ENCODE results near the gene LSM10. TPM values are rescaled to one million over a fixed set of nuclear protein-coding genes. Genes with fewer than 3 reads are reported as not detected.
A peak's percentile ranks its signal among the peaks of the same experiment; 100 is the strongest.

Gene LSM10
- total RNA-seq, 1 donor from 2014 or later: 45.2 TPM

GRCh38 chr1:36350659-36351226, 47.0 kb downstream of the LSM10 start:
- TF ChIP-seq CTCF (IDR thresholded peaks at IDR 0.05) (no peak), POLR2AphosphoS5 (IDR thresholded peaks at IDR 0.05; ENCODE audit: insufficient read depth in 1 of 2, low read depth in 1 of 2) (peak in 1 of 2 donors; percentile 53)
- peaks cover 46% of the 10 kb centered on the region for H3K4me1 ChIP-seq
- H3K4me3 ChIP-seq: peak overlapping the region in 1 of 2 donors; percentile 8
- H3K36me3 ChIP-seq: peaks cover 0 to 47% of the 10 kb centered on the region in 2 donors
- intact Hi-C loops (cut with DNase I): no loop called here
- H3K9me3 ChIP-seq: no peaks in the 10 kb centered on the region
- H3K27me3 ChIP-seq: no peaks in the 10 kb centered on the region
- no peak for DNase-seq (ENCODE audit: extremely low spot score in 2 of 2)
- peak overlapping the region; percentile 80 for H3K27ac ChIP-seq

- intact Hi-C loops (cut with DNase I): no loop called here
Observed at GRCh38 chr1:36349839-36350238, 47.9 kb downstream of the LSM10 start.

GRCh38 chr1:36349241-36349671, 48.5 kb downstream of the LSM10 start:
- no peak for TF ChIP-seq POLR2A (IDR thresholded peaks at IDR 0.05)
- TF ChIP-seq CTCF (IDR thresholded peaks at IDR 0.05): no peak
- no peak for TF ChIP-seq POLR2AphosphoS5 (IDR thresholded peaks at IDR 0.05; ENCODE audit: insufficient read depth in 1 of 2, low read depth in 1 of 2)
- Histone ChIP-seq H3K27ac (peak overlapping the region; percentile 80), H3K4me3 (no peak overlapping the region), H3K4me1 (peaks cover 46% of the 10 kb centered on the region), H3K27me3 (no peaks in the 10 kb centered on the region), H3K36me3 (peaks cover 0 to 42% of the 10 kb centered on the region in 2 donors), H3K9me3 (no peaks in the 10 kb centered on the region)
- no peak for DNase-seq (ENCODE audit: extremely low spot score in 2 of 2)
- intact Hi-C loops (cut with DNase I): no loop called here

More at GRCh38 chr1:36349839-36350238, 47.9 kb downstream of the LSM10 start:
- no peak for DNase-seq (ENCODE audit: extremely low spot score in 2 of 2)
- Histone ChIP-seq H3K4me1 (peaks cover 46% of the 10 kb centered on the region), H3K4me3 (no peak overlapping the region), H3K9me3 (no peaks in the 10 kb centered on the region), H3K27me3 (no peaks in the 10 kb centered on the region), H3K27ac (peak overlapping the region; percentile 80), H3K36me3 (peaks cover 0 to 48% of the 10 kb centered on the region in 2 donors)
- TF ChIP-seq POLR2AphosphoS5 (IDR thresholded peaks at IDR 0.05; ENCODE audit: insufficient read depth in 1 of 2, low read depth in 1 of 2) (no peak), CTCF (IDR thresholded peaks at IDR 0.05) (no peak), POLR2A (IDR thresholded peaks at IDR 0.05) (no peak)

- H3K4me1 ChIP-seq: peaks cover 35% of the 10 kb centered on the region
- no peak overlapping the region for H3K27ac ChIP-seq
- no peaks in the 10 kb centered on the region for H3K9me3 ChIP-seq
- H3K4me3 ChIP-seq: no peak overlapping the region
- H3K36me3 ChIP-seq: peaks cover 0 to 41% of the 10 kb centered on the region in 2 donors
- no peak for DNase-seq (ENCODE audit: extremely low spot score in 2 of 2)
- TF ChIP-seq CTCF (IDR thresholded peaks at IDR 0.05): no peak
- no peak for TF ChIP-seq POLR2AphosphoS5 (IDR thresholded peaks at IDR 0.05; ENCODE audit: insufficient read depth in 1 of 2, low read depth in 1 of 2)
- TF ChIP-seq POLR2A (IDR thresholded peaks at IDR 0.05): no peak
- intact Hi-C loops (cut with DNase I): no loop called here
- no peaks in the 10 kb centered on the region for H3K27me3 ChIP-seq
Observed at GRCh38 chr1:36346741-36347370, 50.9 kb downstream of the LSM10 start.

GRCh38 chr1:36345353-36345752, 52.4 kb downstream of the LSM10 start:
- intact Hi-C loops (cut with DNase I): no loop called here
- H3K4me3 ChIP-seq: no peak overlapping the region
- no peak for TF ChIP-seq POLR2AphosphoS5 (IDR thresholded peaks at IDR 0.05; ENCODE audit: insufficient read depth in 1 of 2, low read depth in 1 of 2)
- TF ChIP-seq CTCF (IDR thresholded peaks at IDR 0.05): no peak
- TF ChIP-seq POLR2A (IDR thresholded peaks at IDR 0.05): no peak
- H3K4me1 ChIP-seq: peaks cover 20% of the 10 kb centered on the region
- DNase-seq (ENCODE audit: extremely low spot score in 2 of 2): no peak
- H3K27ac ChIP-seq: no peak overlapping the region
- H3K27me3 ChIP-seq: no peaks in the 10 kb centered on the region
- H3K9me3 ChIP-seq: no peaks in the 10 kb centered on the region
- peaks cover 0 to 53% of the 10 kb centered on the region in 2 donors for H3K36me3 ChIP-seq

Measured in vagina (tissue), 2 donors.